C4-2B (cell line): ENCODE measurements around the gene ZNF423.

Source experiments
- CTCF ChIP-seq: fragments of 450-650 bp; conservative IDR thresholded peaks from 2 replicates; pipeline ENCODE4 v1.5.1; 2017; ENCODE audit warnings: mild to moderate bottlenecking
- ZFX ChIP-seq: fragments of 450-650 bp; IDR thresholded peaks from 2 replicates; pipeline ENCODE4 v1.6.1; 2017

GRCh38 chr16:49779979-49780378 lies 75.9 kb downstream of the ZNF423 start:
- no peak for TF ChIP-seq CTCF
- TF ChIP-seq ZFX, result no peak
